Thoracic aorta (tissue), 2 donors: ENCODE results near the gene ENAM. TPM values are rescaled to one million over a fixed set of nuclear protein-coding genes. Genes with fewer than 3 reads are reported as not detected.

Experiments used
- ATAC-seq: fragments of 150-250 bp; one replicate; pipeline ENCODE4 v1.8.0; 2017; ENCODE audit warnings: low read depth; ENCODE audit not compliant: insufficient number of reproducible peaks, low FRiP score
- DNase-seq: peaks from one replicate; pipeline ENCODE4 v3.0.0-alpha.2; 2020; ENCODE audit warnings: low spot score
- H3K27ac ChIP-seq, 2 donors: fragments of 200-600 bp; sonication (generic); 1 replicate in 1 of 2; 2 replicates in 1 of 2; pipeline ENCODE4 v1.5.1; 2016; ENCODE audit warnings: mild to moderate bottlenecking in 2 of 2, moderate library complexity in 2 of 2
- H3K27me3 ChIP-seq: fragments of 200-600 bp; sonication (generic); replicated peaks from 2 replicates; pipeline ENCODE4 v1.6.0; 2016; ENCODE audit warnings: mild to moderate bottlenecking; ENCODE audit not compliant: insufficient read depth
- H3K36me3 ChIP-seq: fragments of 200-600 bp; sonication (generic); one replicate; pipeline ENCODE4 v1.5.1; 2016
- H3K4me1 ChIP-seq, 2 donors: fragments of 200-600 bp; sonication (generic); 1 replicate in 1 of 2; 2 replicates in 1 of 2; pipeline versions ENCODE4 v1.5.1 to v1.6.0; 2016; ENCODE audit warnings: low read depth in 2 of 2, mild to moderate bottlenecking in 1 of 2; ENCODE audit not compliant: control insufficient read depth in 1 of 2
- H3K4me3 ChIP-seq: fragments of 200-600 bp; sonication (generic); 2 replicates; pipeline ENCODE4 v1.5.1; 2016; ENCODE audit warnings: mild to moderate bottlenecking
- H3K9me3 ChIP-seq: fragments of 200-600 bp; sonication (generic); 2 replicates; pipeline ENCODE4 v1.5.1; 2016
- CTCF ChIP-seq: fragments of 200-600 bp; sonication (generic); IDR thresholded peaks from one replicate; pipeline ENCODE4 v1.5.1; 2019; ENCODE audit warnings: antibody characterized with exemption
- total RNA-seq, 2 donors: library from RNA; depleted of rRNA; stranded (reverse); fragments of >200 nt; gene quantifications; one replicate each; pipeline versions ENCODE4 v1.1.0 to v1.2.3, GENCODE V29; 2016

The ENAM gene
- total RNA-seq, 2 donors from 2014 or later: not detected

GRCh38 chr4:70613306-70614183 lies 15.0 kb upstream of the ENAM start:
- no peak for DNase-seq

DNA sequence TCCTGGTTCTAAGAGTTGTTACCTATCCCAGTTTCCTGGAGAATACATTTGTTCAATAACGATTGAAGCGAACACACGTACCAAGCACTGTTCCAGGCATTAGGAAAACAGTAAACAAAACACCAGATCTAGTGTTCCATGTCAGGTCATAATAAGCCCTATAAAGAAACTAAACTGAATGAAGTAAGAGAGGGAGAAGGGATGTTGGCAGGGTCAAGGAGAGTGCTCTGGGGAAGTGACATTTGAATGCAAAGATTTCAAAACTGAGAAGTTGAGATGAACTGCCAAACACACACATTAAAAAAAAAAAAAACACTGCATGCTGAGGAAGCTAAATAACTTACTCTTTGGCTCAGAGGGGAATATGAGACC lies 14.4 kb upstream of the ENAM start:
- TF ChIP-seq CTCF: no peak
- ATAC-seq (no peak), DNase-seq (no peak)
- H3K27ac ChIP-seq: no peak overlapping the region
- H3K4me1 ChIP-seq: no peaks in the 10 kb centered on the region
- H3K9me3 ChIP-seq: no peaks in the 10 kb centered on the region
- no peaks in the 10 kb centered on the region for H3K27me3 ChIP-seq
- no peaks in the 10 kb centered on the region for H3K36me3 ChIP-seq
- H3K4me3 ChIP-seq: peak overlapping the region; percentile 56

More at GRCh38 chr4:70613306-70614183, 15.0 kb upstream of the ENAM start:
- no peaks in the 10 kb centered on the region for H3K4me1 ChIP-seq
- H3K9me3 ChIP-seq: no peaks in the 10 kb centered on the region
- TF ChIP-seq CTCF: no peak
- no peak overlapping the region for H3K27ac ChIP-seq
- H3K27me3 ChIP-seq: no peaks in the 10 kb centered on the region
- H3K36me3 ChIP-seq: no peaks in the 10 kb centered on the region
- ATAC-seq: no peak
- H3K4me3 ChIP-seq: peak overlapping the region; percentile 56

DNA sequence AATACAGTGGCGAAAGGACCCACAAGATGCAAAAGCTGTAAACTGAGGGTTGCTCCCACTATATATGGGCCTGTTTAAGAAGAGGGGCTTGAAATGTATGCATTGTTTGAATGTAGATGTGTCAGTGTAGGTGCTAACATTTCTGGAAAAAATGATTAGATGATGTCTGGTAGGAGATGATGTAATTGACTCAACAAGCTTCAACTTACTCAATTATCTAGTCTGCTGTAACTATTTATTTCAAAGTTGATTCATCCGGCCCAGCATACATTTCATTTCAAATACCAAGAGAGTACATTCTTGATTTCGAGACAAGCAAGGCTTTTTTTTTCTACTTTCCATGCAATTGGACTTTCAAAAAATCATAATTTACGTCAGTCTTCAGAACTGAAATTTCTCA lies 9.3 kb upstream of the ENAM start:
- Histone ChIP-seq H3K4me3 (no peak overlapping the region), H3K27me3 (no peaks in the 10 kb centered on the region), H3K36me3 (no peaks in the 10 kb centered on the region), H3K9me3 (no peaks in the 10 kb centered on the region), H3K27ac (no peak overlapping the region), H3K4me1 (no peaks in the 10 kb centered on the region)
- no peak for TF ChIP-seq CTCF
- ATAC-seq (no peak), DNase-seq (no peak)

GRCh38 chr4:70619778-70620177 lies 8.8 kb upstream of the ENAM start:
- Histone ChIP-seq H3K4me3 (no peak overlapping the region), H3K36me3 (no peaks in the 10 kb centered on the region), H3K4me1 (no peaks in the 10 kb centered on the region), H3K27me3 (no peaks in the 10 kb centered on the region), H3K9me3 (no peaks in the 10 kb centered on the region), H3K27ac (no peak overlapping the region)
- no peak for ATAC-seq
- no peak for DNase-seq
- no peak for TF ChIP-seq CTCF

DNA sequence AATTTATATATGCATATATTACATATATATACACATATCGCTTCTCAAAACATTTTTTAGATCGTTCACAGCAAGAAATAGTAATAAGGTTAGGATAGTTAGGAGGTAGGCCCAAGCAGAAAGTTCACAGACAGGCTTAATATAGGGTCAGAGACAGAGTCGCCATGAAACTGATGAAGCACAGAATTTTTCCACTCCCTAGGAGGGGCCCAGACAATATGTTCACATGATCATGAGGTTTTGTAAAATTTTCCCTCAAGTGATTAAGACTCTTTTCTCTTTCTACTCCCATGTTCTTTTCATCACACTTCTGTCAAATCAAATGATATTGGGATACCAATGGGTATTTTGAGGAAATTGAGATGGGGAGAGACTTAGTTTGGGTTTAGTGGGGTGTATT lies 5.2 kb upstream of the ENAM start:
- no peak for ATAC-seq
- no peaks in the 10 kb centered on the region for H3K9me3 ChIP-seq
- no peak for DNase-seq
- TF ChIP-seq CTCF: no peak
- no peaks in the 10 kb centered on the region for H3K36me3 ChIP-seq
- H3K4me3 ChIP-seq: no peak overlapping the region
- no peak overlapping the region for H3K27ac ChIP-seq
- no peaks in the 10 kb centered on the region for H3K27me3 ChIP-seq
- H3K4me1 ChIP-seq: no peaks in the 10 kb centered on the region
